GM21367 (cell line): Measurements from ENCODE around the gene TTI1.

ENCODE experiments used
- ATAC-seq: cut with Tn5 transposase; IDR thresholded peaks from one replicate; pipeline ENCODE4 v1.9.1; 2021; ENCODE audit not compliant: unreplicated experiment

The TTI1 gene

DNA sequence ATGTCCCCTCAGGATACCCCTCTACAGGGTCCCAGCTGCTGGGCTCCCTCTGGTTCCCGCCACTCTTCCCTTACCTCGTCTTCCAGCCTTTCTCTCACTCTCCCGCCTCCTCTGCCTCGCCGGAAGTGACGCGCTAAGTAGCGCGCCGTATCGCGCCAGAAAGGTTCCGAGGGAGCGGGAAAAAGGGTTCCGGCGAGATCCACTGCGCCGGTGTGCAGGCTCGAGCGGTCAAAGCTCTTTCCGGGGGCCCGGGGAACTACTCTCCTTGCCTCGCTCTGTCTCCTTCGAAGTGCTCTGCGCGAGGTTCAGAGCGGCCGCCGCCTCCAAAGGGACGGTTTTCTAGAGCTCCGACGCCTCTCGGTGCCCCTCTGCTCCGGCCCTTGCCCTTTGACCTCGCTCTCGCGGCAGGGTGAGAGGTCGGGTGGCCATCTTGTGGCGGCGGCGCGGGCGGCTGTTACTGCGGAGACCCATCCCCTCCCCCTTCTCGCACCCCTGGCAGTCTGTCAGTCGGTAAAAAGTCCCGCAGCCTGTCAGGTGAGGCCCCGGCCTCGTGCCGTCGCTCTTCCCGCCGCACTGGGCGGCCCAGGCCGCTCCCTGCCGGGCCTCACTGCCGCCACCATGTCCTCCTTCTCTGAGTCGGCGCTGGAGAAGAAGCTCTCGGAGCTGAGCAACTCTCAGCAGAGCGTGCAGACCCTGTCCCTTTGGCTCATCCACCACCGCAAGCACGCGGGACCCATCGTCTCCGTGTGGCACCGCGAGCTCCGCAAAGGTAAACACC is at the start of gene TTI1, which contains the start of gene RPRD1B:
Gene TTI1 (minus strand): TSS at position 127 of the 778 bp plus-strand sequence. CDS start 19,640 bp downstream, outside the sequence.
Gene RPRD1B (plus strand): TSS at position 417 of the 778 bp plus-strand sequence. CDS start 202 bp downstream, at position 619.
- ATAC-seq = peak; percentile 68

DNA sequence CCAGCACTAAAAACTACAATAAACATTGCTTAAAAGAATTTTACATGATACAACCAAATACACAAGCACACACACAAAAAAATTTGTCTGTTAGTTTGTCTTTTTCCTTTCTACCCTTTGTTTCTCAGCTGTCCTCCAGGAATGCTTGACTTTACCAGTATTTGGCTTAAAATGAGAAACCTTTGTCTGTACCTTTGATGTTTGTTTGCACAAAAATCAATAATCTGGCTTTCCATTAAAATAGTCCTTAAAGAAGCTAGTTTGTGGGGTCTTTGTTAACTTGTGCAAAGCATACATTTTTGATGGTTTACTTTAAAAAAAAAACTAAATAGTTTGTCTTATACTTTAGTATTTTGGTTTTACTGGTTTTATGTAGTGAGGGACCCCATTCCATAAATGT is 49.6 kb upstream of the TTI1 start:
- no peak for ATAC-seq

DNA sequence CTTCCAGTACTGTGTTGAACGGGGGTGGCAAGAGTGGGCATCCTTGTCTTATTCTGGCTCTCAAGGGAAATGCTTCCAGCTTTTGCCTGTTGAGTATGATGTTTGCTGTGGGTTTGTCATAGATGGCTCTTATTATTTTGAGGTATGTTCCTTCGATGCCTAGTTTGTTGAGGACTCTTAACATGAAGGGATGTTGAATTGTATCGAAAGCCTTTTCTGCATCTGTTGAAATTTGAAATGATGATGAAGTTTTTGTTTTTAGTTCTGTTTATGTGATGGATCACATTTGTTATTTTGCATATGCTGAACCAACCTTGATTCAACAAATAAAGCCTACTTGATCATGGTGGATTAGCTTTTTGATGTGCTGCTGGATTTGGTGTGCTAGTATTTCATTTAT is 48.3 kb upstream of the TTI1 start:
- no peak for ATAC-seq

DNA sequence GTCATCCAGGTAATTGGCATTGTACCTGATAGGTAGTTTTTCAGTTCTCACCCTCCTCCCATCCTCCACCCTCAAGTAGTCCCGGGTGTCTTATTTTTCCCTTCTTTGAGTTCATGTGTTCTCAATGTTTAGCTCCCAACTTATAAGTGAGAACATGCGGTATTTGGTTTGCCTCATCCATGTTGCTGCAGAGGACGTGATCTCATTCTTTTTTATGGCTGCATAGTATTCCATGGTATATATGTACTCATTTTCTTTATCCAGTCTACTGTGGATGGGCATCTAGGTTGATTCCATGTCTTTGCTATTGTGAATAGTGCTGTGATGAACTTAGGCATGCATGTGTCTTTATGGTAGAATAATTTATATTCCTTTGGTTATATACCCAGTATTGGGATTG is 46.1 kb upstream of the TTI1 start:
- no peak for ATAC-seq

DNA sequence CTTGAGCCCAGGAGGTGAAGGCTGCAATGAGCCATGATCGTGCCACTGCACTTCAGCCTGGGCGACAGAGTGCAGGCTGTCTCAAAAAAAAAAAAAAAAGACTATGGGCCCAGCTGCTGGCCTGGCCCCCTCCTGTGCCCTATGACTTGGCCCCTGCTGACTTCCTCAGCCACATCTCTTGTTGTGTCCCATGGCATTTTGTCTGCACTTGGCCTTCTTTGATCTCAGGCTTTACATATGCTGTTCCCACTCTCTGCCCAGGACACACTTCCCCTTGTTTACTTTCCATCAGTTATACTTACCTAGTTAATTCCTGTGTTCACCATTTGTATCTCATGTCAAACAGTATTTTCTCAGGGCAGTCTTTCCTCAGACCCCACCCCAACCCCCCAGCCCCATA is 44.8 kb upstream of the TTI1 start:
- no peak for ATAC-seq

DNA sequence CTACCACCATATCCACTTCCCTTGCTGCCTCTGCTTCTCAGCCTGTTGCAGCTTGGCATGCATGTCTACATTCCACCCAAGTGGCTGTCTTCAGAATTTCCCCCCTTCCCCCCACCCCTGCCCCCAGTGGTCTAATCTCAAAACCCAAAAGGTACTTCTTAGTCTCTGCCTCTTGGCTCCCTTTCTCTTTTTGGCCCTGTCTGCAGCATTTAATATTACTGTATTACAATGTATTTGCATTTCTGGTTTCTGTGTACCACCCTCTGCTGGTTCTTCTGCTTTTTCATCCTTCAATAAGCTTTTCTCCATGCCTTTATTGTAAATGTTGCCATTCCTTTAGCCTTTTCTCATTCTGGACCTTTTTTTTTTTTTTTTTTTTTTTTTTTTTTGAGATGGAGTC is 43.3 kb upstream of the TTI1 start:
- no peak for ATAC-seq

DNA sequence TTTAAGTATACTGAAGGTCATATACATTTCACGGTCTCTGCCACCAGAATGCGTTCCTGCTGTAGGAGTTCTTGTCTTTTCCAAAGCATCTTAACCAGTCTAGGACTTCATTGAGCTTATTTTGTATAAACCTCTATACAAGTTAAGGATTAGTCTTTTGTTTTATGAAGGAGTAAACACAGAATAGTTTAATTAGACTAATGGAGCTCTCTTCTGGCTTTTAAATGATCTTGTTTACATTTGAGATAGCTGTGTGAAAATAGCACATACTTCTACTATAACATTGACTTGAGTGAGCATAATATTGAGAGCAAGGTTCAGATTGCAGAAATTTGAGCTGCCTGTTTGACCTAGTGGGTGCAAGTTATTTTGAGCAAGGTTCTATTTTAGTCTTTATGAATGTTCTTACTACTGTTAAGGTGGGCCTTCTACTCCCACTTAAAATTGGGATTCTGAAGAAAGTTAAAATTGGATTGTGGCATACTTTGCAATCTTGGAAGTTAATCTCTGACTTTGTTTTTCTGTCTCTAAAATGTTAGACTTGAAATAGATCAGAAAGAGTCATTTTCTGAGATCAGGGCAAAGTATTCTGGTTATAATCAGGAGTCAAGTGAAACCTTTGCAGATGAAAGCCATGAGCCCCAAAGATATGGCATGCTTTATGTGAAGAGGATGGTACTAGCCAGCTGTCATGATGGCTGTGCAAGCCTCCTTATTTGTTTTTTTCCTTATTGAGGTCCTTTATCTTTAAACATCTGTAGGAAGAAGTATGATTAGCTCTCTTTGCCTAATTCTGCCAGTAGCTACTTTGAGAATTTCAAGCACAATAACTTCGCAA is 42.1 kb upstream of the TTI1 start:
- no peak for ATAC-seq

DNA sequence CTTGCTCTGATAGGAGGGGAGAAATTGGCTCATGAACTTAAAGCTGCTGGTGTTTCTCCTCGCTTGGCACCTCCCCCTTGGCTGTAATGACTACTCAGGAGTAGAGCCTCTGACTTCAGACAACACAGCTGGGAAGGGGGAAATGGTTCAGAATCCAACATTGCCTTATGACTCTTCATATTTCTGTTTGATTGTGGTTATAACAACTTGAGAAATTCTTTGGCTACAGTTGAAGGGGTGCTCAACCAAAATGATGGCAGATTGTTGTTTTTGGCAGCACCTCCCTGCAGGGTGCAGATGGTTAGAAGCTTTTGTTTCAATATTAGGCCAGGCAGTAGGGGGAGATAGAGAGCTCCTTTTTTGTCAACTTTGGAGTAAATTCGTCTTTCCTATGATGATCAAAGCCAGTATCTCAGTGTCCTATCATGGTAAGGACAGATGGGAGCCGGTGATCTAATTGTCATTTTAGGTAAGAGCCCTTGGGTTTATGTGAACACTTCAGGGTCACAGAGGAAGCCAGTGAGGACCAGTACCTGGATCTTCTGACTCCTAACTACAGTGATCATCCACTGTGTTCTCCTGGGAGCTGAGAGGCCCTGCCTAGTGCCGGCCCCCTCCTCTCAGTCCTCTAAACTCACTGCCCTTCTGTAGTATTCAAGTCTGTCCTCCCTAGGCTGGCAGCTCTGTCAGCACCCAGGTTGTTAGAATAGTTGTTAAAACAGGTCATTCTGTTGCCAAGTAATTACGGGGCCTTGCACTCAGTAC is 40.2 kb upstream of the TTI1 start:
- no peak for ATAC-seq

DNA sequence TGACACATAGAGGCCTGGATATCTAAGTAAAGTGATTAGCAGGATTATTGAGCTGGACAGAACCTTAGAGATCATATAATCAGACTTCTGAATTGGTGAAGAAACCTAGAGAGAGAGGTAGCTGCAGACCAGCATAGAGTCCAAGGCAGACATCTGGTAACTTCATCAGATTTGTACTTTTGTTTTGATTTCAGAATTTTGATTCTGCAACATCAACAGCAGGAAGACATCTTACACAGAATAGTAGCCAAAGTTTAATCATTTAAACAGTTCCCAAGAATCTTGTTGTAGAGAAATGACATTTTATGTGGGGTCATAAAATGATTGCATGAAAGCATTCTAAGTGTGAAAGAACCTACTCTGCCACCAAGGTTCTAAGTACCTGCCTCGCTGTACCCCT is 39.6 kb upstream of the TTI1 start:
- no peak for ATAC-seq

DNA sequence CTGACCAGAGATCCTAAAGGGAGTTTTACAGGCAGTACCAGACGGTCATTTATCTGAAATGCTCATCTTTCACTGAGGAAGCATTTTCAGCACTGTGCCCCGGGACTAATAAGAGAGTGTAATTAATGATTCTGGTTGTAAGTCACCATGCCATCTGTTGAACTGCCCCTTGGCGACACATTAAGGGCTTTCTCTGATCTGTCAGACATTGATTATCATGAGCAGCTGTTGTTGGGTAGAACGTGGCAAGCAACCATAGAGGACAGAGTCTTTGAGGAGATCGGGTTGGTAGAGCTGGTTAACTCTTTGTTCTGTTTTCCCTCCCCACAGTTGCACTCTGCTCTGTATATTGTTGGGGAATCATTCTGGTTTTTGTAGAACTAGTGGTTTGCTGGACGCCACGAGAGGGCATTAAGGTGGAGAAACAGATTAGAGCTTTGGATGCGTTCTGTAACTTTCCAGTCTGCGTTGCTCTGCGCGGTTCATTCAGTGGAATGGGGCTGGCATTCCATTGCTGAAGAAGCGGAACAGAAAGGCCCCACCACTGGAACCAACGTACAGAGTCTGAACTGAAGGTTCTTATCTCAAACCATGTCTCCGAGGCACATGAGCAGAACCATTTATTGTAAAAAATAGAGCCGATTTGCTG is 34.6 kb upstream of the TTI1 start:
- ATAC-seq = no peak

DNA sequence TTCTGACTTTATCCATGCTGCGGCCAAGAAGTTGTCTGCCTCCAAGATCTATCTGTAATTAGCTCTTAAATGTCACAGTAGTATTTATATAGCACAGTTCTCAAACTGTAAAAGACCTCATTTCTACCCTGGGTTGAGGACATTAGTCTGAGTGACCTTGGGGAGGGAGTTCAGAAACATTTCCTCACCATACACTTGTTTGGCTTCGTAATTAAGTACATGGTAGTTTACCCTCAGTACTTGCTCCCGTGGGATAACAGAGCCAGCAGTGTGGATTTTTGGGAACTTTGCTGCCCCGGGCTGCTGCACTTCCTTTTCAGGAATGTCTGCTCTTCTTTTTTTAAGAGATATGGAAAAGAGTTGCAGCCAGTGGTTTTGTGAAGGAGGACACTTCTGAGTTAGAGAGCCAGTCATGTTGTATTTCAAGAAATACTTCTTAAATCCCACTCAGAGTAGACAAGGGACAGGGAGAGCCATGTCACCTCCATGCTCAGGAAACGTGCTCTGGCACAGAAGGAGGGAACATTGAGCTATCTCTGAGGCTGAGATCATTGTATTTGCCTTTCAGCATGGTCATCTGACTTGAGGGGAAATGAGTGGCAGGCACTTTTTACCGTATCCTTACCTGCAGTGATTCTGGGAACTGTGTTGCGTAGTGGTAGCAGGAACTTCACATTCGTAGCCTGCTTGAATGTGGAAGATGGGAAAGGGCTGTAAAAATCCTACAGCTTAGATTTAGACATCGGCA is 33.9 kb upstream of the TTI1 start:
- no peak for ATAC-seq

DNA sequence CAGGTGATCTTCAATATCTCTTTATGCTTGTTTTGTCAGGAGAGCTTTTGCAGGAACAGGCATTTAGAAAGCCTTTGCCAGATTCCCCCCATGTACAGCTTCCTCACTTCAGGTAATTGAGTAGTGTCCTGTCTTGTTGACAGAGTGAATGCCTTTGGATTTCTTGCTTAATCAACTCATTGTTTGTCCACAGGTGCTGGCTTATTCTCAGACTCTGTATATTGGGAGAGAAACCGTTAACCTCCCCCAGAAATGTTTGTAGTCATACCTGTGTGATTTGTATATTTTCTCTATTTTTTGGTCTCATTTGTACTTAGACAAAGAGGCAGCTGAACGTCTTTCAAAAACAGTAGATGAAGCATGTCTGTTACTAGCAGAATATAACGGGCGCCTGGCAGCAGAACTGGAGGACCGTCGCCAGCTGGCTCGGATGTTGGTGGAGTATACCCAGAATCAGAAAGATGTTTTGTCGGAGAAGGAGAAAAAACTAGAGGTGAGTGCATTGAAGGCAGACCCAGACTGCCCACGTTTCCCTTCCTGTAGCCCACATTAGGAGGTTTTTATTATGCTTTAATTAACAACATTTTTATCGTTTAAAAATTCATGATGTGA is 32.6 kb upstream of the TTI1 start:
- no peak for ATAC-seq

DNA sequence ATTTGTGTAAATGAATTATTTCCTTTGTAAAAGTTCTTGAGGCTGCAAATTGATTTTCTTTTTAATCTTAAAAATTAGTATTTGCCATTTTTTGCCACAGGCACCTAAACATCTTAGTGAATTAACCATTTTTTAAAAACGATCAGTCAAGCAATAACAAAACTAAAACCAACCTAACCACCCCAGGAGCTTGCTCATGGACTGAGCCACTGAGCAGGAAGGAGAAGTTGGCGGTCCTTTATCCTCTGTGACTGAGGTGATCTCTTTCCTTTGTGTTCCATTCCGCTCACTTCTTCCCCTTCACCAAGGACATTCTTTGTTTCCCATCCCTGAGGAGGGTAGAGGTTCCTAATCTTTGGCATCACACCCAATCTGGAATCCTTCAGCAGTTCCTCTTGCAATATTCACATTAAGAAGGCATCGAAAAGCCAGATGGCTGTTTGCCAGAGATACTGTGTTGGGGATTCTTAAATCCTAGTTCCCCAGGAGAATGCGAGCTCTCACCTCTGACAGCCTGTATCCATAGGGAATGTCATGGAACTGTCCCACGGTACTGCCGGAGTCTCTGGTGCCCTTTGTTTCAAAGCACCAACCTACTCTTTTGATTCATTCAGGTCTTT is 30.8 kb upstream of the TTI1 start:
- ATAC-seq = no peak

DNA sequence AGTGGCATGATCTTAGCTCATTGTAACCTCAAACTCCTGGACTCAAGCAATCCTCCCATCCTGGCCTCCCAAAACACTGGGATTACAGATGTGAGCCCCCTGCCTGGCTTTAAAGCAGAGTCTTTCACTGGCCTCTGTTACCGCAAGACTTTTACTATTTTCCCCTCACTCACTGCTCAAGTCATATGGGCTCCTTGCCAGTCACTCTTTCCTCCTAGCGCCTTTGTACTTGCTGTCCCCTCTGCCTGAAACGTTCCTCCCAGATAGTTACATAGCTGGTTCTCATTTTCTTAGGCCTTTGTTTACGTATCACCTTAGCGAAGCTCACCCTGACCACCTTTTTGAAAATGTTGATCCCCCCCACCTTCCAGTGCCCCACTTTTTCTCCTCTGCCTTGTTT is 29.6 kb upstream of the TTI1 start:
- no peak for ATAC-seq

DNA sequence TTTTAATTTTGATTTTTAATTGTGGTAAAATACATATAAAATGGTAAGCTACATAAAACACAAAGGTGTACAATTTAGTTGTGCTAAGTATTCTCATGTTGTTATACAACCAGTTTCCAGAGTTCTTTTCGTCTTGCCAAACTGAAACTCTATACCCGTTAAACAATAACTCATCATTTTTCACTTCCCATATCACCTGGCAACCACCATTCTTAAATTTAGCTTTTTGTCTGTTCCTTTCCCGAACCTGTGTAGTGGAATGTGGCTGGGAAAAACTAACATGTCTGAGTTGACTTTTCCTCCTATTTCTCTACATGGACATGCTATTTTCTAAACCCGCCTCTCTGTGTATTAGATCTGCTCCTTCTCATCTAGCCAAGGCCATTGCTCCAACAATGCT is 27.9 kb upstream of the TTI1 start:
- ATAC-seq = no peak

DNA sequence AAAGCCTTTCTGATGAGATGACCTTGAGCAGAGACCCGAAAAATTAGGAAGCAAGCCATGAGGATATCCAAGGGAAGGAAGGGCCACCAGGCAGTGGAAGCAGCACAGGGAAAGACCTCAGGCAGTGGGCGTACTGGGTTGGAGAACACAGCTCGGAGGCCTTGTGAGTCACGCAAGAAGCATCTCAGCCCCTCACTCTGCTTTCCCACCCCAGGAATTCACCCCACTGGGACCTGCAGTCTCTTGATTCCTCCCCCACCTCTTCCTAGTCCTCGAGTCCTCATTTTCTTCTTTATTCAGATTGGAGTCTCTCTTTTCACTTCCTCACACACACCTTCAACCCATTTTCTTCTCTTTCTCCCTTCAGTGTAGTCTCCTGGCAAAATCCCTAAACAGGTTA is 27.3 kb upstream of the TTI1 start:
- no peak for ATAC-seq

DNA sequence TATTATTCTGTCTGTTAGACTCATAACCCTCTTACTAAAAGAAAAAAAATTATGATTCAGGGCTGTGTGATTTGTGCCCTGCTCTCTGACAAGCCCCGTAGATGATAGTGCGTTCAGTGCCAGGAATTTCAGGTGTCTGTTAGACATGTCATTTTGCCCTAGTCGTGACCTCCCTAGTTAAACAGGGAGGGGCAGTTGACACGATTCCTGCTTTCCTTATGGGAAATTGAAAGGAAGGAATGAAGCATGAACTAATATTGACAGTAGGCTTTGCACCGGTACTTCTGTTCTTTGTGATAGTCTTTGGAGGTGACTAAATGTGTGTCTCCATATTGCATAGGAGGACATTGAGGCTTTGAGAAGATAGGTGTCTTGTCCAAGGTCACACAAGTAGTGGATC is 26.6 kb upstream of the TTI1 start:
- ATAC-seq = no peak

DNA sequence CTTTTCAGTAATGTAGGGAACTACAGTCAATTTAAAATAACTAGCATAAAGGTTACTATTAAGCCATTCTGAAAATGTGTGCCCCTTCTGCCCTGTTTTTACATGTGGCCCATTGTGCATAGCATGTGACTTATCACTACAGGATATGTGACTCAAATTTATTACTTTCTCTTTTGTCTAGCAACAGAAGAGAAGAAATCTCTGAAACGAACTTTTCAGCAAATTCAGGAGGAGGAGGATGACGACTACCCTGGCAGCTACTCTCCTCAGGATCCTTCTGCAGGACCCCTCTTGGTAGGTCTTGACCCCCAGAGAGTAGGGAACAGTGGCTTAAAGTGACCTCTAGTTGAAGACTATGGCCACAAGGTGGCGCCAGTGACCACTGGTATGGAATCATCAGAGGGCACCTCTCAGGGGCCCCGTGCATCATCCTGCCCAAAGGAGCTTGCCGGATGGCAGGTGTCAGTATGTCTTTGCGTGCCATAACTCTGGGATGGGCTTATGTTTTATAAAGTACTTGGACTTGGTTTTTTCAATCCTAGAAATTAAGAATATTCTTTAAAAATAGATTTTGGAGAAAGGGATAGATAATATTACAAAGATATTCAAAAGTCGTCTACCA is 24.2 kb upstream of the TTI1 start:
- no peak for ATAC-seq

DNA sequence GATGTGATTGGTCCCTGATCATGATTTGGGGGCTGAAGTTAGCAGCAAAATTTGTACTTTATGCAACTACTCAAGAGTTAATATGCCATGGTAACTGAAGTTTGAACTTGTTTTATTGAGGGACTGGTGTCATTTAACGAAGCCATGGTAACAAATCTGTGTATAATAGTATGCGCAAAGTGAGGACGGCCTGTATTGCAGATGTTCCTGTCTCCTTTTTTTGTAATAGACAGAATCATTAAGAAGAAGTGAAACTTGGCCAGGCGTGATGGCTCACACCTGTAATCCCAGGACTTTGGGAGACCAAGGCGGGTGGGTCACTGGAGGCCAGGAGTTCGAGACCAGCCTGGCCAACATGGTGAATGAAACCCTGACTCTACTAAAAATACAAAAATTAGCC is 22.6 kb upstream of the TTI1 start:
- ATAC-seq = no peak
